Left ventricle myocardium inferior (tissue), 1 donor: ENCODE results near the gene ZNF330. TPM values are rescaled to one million over a fixed set of nuclear protein-coding genes. Genes with fewer than 3 reads are reported as not detected.

ENCODE experiments used
- DNase-seq: peaks from one replicate; pipeline ENCODE4 v3.0.0-alpha.2; 2020
- H3K27ac ChIP-seq: fragments of 200-600 bp; replicated peaks from 2 replicates; pipeline ENCODE4 v1.8.0; 2021
- H3K27me3 ChIP-seq: fragments of 200-600 bp; 2 replicates; pipeline ENCODE4 v1.8.0; 2021; ENCODE audit warnings: low read depth
- H3K36me3 ChIP-seq: fragments of 200-600 bp; 2 replicates; pipeline ENCODE4 v1.8.0; 2021
- H3K4me1 ChIP-seq: fragments of 200-600 bp; 2 replicates; pipeline ENCODE4 v1.8.0; 2021
- H3K4me3 ChIP-seq: fragments of 200-600 bp; 2 replicates; pipeline ENCODE4 v1.8.0; 2021; ENCODE audit warnings: mild to moderate bottlenecking, moderate library complexity
- H3K9me3 ChIP-seq: fragments of 200-600 bp; replicated peaks from 2 replicates; pipeline ENCODE4 v1.8.0; 2021
- CTCF ChIP-seq: fragments of 200-600 bp; IDR thresholded peaks from 2 replicates; pipeline ENCODE4 v1.8.0; 2021; ENCODE audit warnings: antibody characterized with exemption, mild to moderate bottlenecking, borderline replicate concordance
- intact Hi-C: fragments of 100-400 bp; cut with micrococcal nuclease; formaldehyde crosslinking; loops from one replicate; pipeline ENCODE4 v1.11.0; 2022
- total RNA-seq: library from RNA; stranded (reverse); fragmentation: NEBNext Ultra II Directional; extraction: Animal tissue kit (Norgen Biotek cat#: 25700); gene quantifications from one replicate; pipeline ENCODE4 v1.2.1, GENCODE V29; 2021
- donor health status: DM: no; HTN: yes; CAD: no; lungs with severe emphysema.

ZNF330 gene
- total RNA-seq, 1 donor from 2014 or later, result 144 TPM

- H3K36me3 ChIP-seq, result no peaks in the 10 kb centered on the region
- no peak for TF ChIP-seq CTCF
- H3K27ac ChIP-seq, result no peak overlapping the region
- no peak for DNase-seq
- no peak overlapping the region for H3K4me3 ChIP-seq
- H3K27me3 ChIP-seq, result no peaks in the 10 kb centered on the region
- H3K9me3 ChIP-seq, result no peaks in the 10 kb centered on the region
- no peaks in the 10 kb centered on the region for H3K4me1 ChIP-seq
- intact Hi-C loops, result no loop called here
Observed at GRCh38 chr4:141275834-141276233, 55.1 kb downstream of the ZNF330 start.

- H3K4me1 ChIP-seq, result no peaks in the 10 kb centered on the region
- no peaks in the 10 kb centered on the region for H3K27me3 ChIP-seq
- H3K36me3 ChIP-seq, result no peaks in the 10 kb centered on the region
- H3K27ac ChIP-seq, result no peak overlapping the region
- H3K9me3 ChIP-seq, result no peaks in the 10 kb centered on the region
- intact Hi-C loops, result no loop called here
- no peak for TF ChIP-seq CTCF
- no peak overlapping the region for H3K4me3 ChIP-seq
- DNase-seq, result no peak
Observed at GRCh38 chr4:141283152-141283551, 62.5 kb downstream of the ZNF330 start.

GRCh38 chr4:141283563-141283962 is 62.9 kb downstream of the ZNF330 start:
- no peaks in the 10 kb centered on the region for H3K27me3 ChIP-seq
- intact Hi-C loops, result no loop called here
- H3K9me3 ChIP-seq, result no peaks in the 10 kb centered on the region
- no peak overlapping the region for H3K4me3 ChIP-seq
- DNase-seq, result no peak
- no peak overlapping the region for H3K27ac ChIP-seq
- H3K36me3 ChIP-seq, result no peaks in the 10 kb centered on the region
- no peak for TF ChIP-seq CTCF
- H3K4me1 ChIP-seq, result no peaks in the 10 kb centered on the region

Other genes with a start within 250 kb of the ZNF330 start
- 68.0 TPM for gene RNF150, start 87.4 kb upstream of the ZNF330 start, total RNA-seq